ENCODE results near the gene WFDC2.
A peak's percentile ranks its signal among the peaks of the same experiment; 100 is the strongest.

The WFDC2 gene

GRCh38 chr20:45452772-45453691 is 16.5 kb upstream of the WFDC2 start:
- Mint-ChIP-seq H3K4me3 (no peak overlapping the region), H3K27ac (no peak overlapping the region), H3K36me3 (ENCODE audit: low read depth) (no peaks in the 10 kb centered on the region), H3K4me1 (no peaks in the 10 kb centered on the region), H3K27me3 (ENCODE audit: low read depth) (peaks cover 3% of the 10 kb centered on the region), H3K9me3 (no peaks in the 10 kb centered on the region)
- TF ChIP-seq, protein P1, sequence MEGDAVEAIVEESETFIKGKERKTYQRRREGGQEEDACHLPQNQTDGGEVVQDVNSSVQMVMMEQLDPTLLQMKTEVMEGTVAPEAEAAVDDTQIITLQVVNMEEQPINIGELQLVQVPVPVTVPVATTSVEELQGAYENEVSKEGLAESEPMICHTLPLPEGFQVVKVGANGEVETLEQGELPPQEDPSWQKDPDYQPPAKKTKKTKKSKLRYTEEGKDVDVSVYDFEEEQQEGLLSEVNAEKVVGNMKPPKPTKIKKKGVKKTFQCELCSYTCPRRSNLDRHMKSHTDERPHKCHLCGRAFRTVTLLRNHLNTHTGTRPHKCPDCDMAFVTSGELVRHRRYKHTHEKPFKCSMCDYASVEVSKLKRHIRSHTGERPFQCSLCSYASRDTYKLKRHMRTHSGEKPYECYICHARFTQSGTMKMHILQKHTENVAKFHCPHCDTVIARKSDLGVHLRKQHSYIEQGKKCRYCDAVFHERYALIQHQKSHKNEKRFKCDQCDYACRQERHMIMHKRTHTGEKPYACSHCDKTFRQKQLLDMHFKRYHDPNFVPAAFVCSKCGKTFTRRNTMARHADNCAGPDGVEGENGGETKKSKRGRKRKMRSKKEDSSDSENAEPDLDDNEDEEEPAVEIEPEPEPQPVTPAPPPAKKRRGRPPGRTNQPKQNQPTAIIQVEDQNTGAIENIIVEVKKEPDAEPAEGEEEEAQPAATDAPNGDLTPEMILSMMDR (IDR thresholded peaks at IDR 0.05; ENCODE audit: unreplicated experiment in 3 of 3) = no peak

DNA sequence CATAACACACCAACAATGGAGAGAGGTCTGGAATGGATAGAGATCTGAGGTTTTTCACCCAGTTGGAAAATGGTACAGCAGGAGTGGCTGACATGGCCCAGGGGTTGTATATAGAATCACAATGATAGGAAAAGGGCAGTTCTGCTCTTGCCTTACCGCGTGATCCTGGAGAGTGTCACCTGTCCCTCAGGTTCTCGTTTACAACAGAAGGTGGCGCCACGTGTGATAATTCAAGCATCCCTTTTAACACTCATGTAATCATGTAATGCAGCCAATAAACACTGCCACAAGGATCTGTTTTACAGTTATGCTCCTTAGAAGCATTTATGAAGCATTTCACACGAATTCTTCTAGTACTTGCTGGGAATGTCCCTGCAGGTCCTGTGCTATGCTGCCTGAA is 12.9 kb upstream of the WFDC2 start:
- Mint-ChIP-seq H3K27ac (no peak overlapping the region), H3K4me3 (no peak overlapping the region), H3K9me3 (no peaks in the 10 kb centered on the region), H3K36me3 (ENCODE audit: low read depth) (no peaks in the 10 kb centered on the region), H3K27me3 (ENCODE audit: low read depth) (peaks cover 3% of the 10 kb centered on the region), H3K4me1 (no peaks in the 10 kb centered on the region)
- TF ChIP-seq, protein P1 (IDR thresholded peaks at IDR 0.05; ENCODE audit: unreplicated experiment in 3 of 3) = peak; percentile 16 to 45 (median 32)

- H3K27me3 Mint-ChIP-seq (ENCODE audit: low read depth) = peaks cover 3% of the 10 kb centered on the region
- H3K27ac Mint-ChIP-seq = no peak overlapping the region
- H3K36me3 Mint-ChIP-seq (ENCODE audit: low read depth) = no peaks in the 10 kb centered on the region
- no peak overlapping the region for H3K4me3 Mint-ChIP-seq
- no peaks in the 10 kb centered on the region for H3K9me3 Mint-ChIP-seq
- TF ChIP-seq, protein P1 (IDR thresholded peaks at IDR 0.05; ENCODE audit: unreplicated experiment in 3 of 3) = peak in 2 of 3 experiments; percentile 17 to 31
- H3K4me1 Mint-ChIP-seq = no peaks in the 10 kb centered on the region
Observed at GRCh38 chr20:45459606-45460005, 9.9 kb upstream of the WFDC2 start.

DNA sequence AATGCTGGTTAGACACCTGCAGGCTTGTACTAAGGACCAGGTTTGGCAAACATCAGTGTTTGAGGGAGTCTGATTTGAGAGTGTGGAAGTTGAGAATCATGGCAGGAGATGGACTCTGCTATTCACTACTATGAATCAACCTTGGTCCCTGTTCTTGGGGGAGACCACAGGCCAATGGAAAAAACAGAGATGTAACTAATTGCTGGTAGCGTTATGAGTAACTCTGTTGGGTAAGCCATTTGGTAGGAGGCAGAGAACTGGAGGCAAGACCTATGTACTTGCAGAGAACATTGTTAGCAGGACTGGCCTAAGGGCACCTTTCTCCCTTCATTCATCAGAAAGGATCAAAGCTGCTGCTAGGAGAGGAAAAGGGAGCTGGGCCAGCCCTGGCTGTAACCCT is 8.3 kb upstream of the WFDC2 start:
- Mint-ChIP-seq H3K27ac (no peak overlapping the region), H3K27me3 (ENCODE audit: low read depth) (peaks cover 3% of the 10 kb centered on the region), H3K9me3 (no peaks in the 10 kb centered on the region), H3K4me3 (no peak overlapping the region), H3K4me1 (no peaks in the 10 kb centered on the region), H3K36me3 (ENCODE audit: low read depth) (no peaks in the 10 kb centered on the region)
- TF ChIP-seq, protein P1 (IDR thresholded peaks at IDR 0.05; ENCODE audit: unreplicated experiment in 3 of 3) = no peak

- H3K4me1 Mint-ChIP-seq = no peaks in the 10 kb centered on the region
- no peak overlapping the region for H3K27ac Mint-ChIP-seq
- H3K27me3 Mint-ChIP-seq (ENCODE audit: low read depth) = peaks cover 4% of the 10 kb centered on the region
- no peaks in the 10 kb centered on the region for H3K36me3 Mint-ChIP-seq (ENCODE audit: low read depth)
- TF ChIP-seq, protein P1 (IDR thresholded peaks at IDR 0.05; ENCODE audit: unreplicated experiment in 3 of 3) = no peak
- no peak overlapping the region for H3K4me3 Mint-ChIP-seq
- H3K9me3 Mint-ChIP-seq = no peaks in the 10 kb centered on the region
Observed at GRCh38 chr20:45462711-45463509, 6.6 kb upstream of the WFDC2 start.

All from nephron (organoid).